GM23248 (cell line): ENCODE data around the gene ATXN7L1. TPM values are rescaled to one million over a fixed set of nuclear protein-coding genes. Genes with fewer than 3 reads are reported as not detected.

Experiments used
- DNase-seq: peaks from one replicate; pipeline ENCODE4 v3.0.0-alpha.2; 2015
- H2AFZ ChIP-seq: fragments of 200-600 bp; sonication (generic); 2 replicates; pipeline ENCODE4 v1.6.1; 2016; ENCODE audit warnings: antibody characterized with exemption
- H3F3A ChIP-seq: fragments of 200-600 bp; sonication (generic); 2 replicates; pipeline ENCODE4 v1.6.1; 2016; ENCODE audit warnings: mild to moderate bottlenecking, antibody characterized with exemption, mixed run types; ENCODE audit not compliant: insufficient read depth
- H3K27ac ChIP-seq: fragments of 200-600 bp; sonication (generic); 2 replicates; pipeline ENCODE4 v1.5.1; 2016; ENCODE audit warnings: mild to moderate bottlenecking
- H3K27me3 ChIP-seq: fragments of 200-600 bp; sonication (generic); replicated peaks from 2 replicates; pipeline ENCODE4 v1.6.1; 2016; ENCODE audit warnings: mild to moderate bottlenecking; ENCODE audit not compliant: insufficient read depth
- H3K36me3 ChIP-seq: fragments of 200-600 bp; sonication (generic); 2 replicates; pipeline ENCODE4 v1.6.1; 2016; ENCODE audit warnings: low read depth, mild to moderate bottlenecking
- H3K4me1 ChIP-seq: fragments of 200-600 bp; sonication (generic); 2 replicates; pipeline ENCODE4 v1.6.1; 2016; ENCODE audit warnings: mild to moderate bottlenecking; ENCODE audit not compliant: insufficient read depth
- H3K4me2 ChIP-seq: fragments of 200-600 bp; sonication (generic); one replicate; pipeline ENCODE4 v1.6.1; 2016; ENCODE audit warnings: mild to moderate bottlenecking; ENCODE audit not compliant: unreplicated experiment
- H3K4me3 ChIP-seq: fragments of 200-600 bp; sonication (generic); 2 replicates; pipeline ENCODE4 v1.5.1; 2016; ENCODE audit warnings: mild to moderate bottlenecking
- H3K79me2 ChIP-seq: fragments of 200-600 bp; sonication (generic); 2 replicates; pipeline ENCODE4 v1.6.1; 2016; ENCODE audit warnings: mild to moderate bottlenecking; ENCODE audit not compliant: insufficient read depth
- H3K9ac ChIP-seq: fragments of 200-600 bp; sonication (generic); 2 replicates; pipeline ENCODE4 v1.6.1; 2016; ENCODE audit warnings: mild to moderate bottlenecking
- H3K9me2 ChIP-seq: fragments of 200-600 bp; sonication (generic); 2 replicates; pipeline ENCODE4 v1.6.1; 2016; ENCODE audit warnings: mixed run types, mild to moderate bottlenecking, moderate library complexity; ENCODE audit not compliant: insufficient read depth
- H3K9me3 ChIP-seq: fragments of 200-600 bp; sonication (generic); one replicate; pipeline ENCODE4 v1.6.1; 2017; ENCODE audit warnings: low read depth
- H4K20me1 ChIP-seq: fragments of 200-600 bp; sonication (generic); 2 replicates; pipeline ENCODE4 v1.6.0; 2016; ENCODE audit not compliant: insufficient read depth
- EZH2 ChIP-seq: fragments of 200-600 bp; sonication (generic); IDR thresholded peaks from 2 replicates; pipeline ENCODE4 v1.6.1; 2018; ENCODE audit warnings: antibody characterized with exemption, mild to moderate bottlenecking; ENCODE audit not compliant: insufficient read depth, poor library complexity, severe bottlenecking
- EZH2phosphoT487 ChIP-seq: fragments of 200-600 bp; sonication (generic); IDR thresholded peaks from 2 replicates; pipeline ENCODE4 v1.6.1; 2018; ENCODE audit warnings: antibody characterized with exemption, moderate library complexity, mild to moderate bottlenecking, low read depth; ENCODE audit not compliant: insufficient read depth
- WGBS, 2 experiments: methylation state at CpG; one replicate each; pipeline ENCODE4 v1.1.6; 2015 to 2017; ENCODE audit warnings: low lambda C conversion rate in 2 of 2, low coverage in 1 of 2; ENCODE audit errors: missing lambda C conversion rate in 2 of 2; 5-methylcytosine and 5-hydroxymethylcytosine counted together
- in situ Hi-C: fragments of 300-500 bp; cut with MboI; formaldehyde crosslinking; loops from 2 replicates; pipeline ENCODE4 v1.15.0; 2020
- polyA plus RNA-seq: library from polyadenylated mRNA; unstranded; fragments of >200 nt; fragmentation: Nextera tagmentation; extraction: Ambion mirVana; gene quantifications from 2 replicates; pipeline ENCODE4 v1.2.1, GENCODE V29; 2016
- total RNA-seq: library from RNA; depleted of rRNA; stranded (reverse); fragments of >200 nt; shearing (Covaris generic); gene quantifications from 2 replicates; pipeline ENCODE4 v1.2.3, GENCODE V29; 2014

The ATXN7L1 gene
- total and polyA plus RNA-seq, 2 experiments from 2014 or later = 3.7 to 4.5 TPM

- H3K27me3 ChIP-seq = no peaks in the 10 kb centered on the region
- H3K4me2 ChIP-seq = peak within 1 kb of the TSS; percentile 63
- H3K4me3 ChIP-seq = peak within 1 kb of the TSS; percentile 52
- H3K36me3 ChIP-seq = no peaks in the 10 kb centered on the region
- in situ Hi-C loops = no loop called here
- TF ChIP-seq EZH2phosphoT487 = no peak
- TF ChIP-seq EZH2 = no peak
- H4K20me1 ChIP-seq = no peaks in the 10 kb centered on the region
- no peaks in the 10 kb centered on the region for H3K79me2 ChIP-seq
- H3K9me3 ChIP-seq = no peaks in the 10 kb centered on the region
- 0 out of 2 replicates have a peak, but pooled peaks cover 7% of the 10 kb centered on the region for H3K4me1 ChIP-seq
- H3K9ac ChIP-seq = peak within 1 kb of the TSS; percentile 14; the same call in 1 of the 2 replicates
- H3F3A ChIP-seq = peaks cover 7% of the 10 kb centered on the region; the same call in 1 of the 2 replicates
- peak; percentile 60 for DNase-seq
- WGBS, 2 experiments = 26 to 27% methylated on average over 36 of the region's 36 CpGs
- H3K9me2 ChIP-seq = no peaks in the 10 kb centered on the region
- no peak within 1 kb of the TSS for H3K27ac ChIP-seq
- H2AFZ ChIP-seq = peak within 1 kb of the TSS; percentile 66
Observed at GRCh38 chr7:105581066-105581811, 295.2 kb downstream of the ATXN7L1 start, which contains the start of gene EFCAB10. Gene EFCAB10 (minus strand): TSS chr7:105581493. CDS start chr7:105581463, 30 bp downstream.

DNA sequence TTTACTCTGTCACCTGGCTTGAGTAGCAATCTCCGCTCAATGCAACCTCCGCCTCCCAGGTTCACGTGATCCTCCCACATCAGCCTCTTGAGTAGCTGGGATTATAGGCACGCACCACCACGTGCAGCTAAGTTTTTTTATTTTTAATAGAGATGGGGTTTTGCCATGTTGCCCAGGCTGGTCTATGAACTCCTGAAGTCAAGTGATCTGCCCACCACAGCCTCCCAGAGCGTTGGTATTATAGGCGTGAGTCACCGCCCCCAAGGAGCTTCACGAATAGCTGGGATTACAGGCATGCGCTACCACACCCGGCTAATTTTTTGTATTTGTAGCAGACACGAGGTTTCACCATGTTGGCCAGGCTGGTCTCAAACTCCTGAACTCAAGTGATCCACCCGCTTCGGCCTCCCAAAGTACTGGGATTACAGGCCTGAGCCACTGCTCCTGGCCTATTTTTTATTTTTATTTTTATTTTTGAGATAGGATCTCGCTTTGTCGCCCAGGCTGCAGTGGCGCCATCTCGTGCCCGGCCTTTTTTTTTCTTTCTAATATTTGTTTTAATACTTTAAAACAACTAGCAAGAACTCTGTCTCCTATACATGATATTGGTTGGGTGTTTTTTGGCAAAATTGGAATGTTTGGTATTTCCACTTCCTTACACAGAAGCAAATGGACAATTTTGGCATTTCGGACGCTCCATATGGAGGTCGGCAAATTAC is 296.2 kb downstream of the ATXN7L1 start:
- WGBS, 2 experiments = 81 to 87% methylated on average over 22 of the region's 22 CpGs
- in situ Hi-C loops = no loop called here
- H3F3A ChIP-seq = peaks cover 7% of the 10 kb centered on the region; the same call in 1 of the 2 replicates
- no peak overlapping the region for H3K4me2 ChIP-seq
- no peak overlapping the region for H3K27ac ChIP-seq
- no peak for DNase-seq
- H2AFZ ChIP-seq = no peak overlapping the region
- TF ChIP-seq EZH2 (no peak), EZH2phosphoT487 (no peak)
- H3K36me3 ChIP-seq = no peaks in the 10 kb centered on the region
- no peaks in the 10 kb centered on the region for H3K9me3 ChIP-seq
- no peak overlapping the region for H3K9ac ChIP-seq
- H3K27me3 ChIP-seq = no peaks in the 10 kb centered on the region
- no peak overlapping the region for H3K4me3 ChIP-seq
- H3K9me2 ChIP-seq = no peaks in the 10 kb centered on the region
- H3K4me1 ChIP-seq = 0 out of 2 replicates have a peak, but pooled peaks cover 7% of the 10 kb centered on the region
- no peaks in the 10 kb centered on the region for H3K79me2 ChIP-seq
- H4K20me1 ChIP-seq = no peaks in the 10 kb centered on the region

DNA sequence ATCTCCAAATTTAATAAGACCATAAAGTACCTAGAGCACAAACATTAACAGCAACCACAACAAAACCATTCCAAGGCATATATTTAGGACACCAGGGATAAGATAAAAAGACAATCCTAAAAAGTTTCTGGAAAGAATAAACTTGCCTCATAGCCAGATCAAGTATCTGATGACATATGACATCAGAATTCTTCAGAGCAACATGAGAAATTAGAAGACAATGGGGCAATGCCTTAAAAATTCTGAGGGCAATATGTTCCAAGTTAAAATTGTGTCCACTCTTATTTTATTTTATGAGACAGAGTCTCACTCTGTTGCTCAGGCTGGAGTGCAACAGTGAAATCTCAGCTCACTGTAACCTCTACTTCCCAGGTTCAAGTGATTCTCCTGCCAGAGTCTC is 297.9 kb downstream of the ATXN7L1 start:
- no peak overlapping the region for H3K4me2 ChIP-seq
- H3K9ac ChIP-seq = no peak overlapping the region
- TF ChIP-seq EZH2phosphoT487 = no peak
- TF ChIP-seq EZH2 = no peak
- H4K20me1 ChIP-seq = no peaks in the 10 kb centered on the region
- no peak overlapping the region for H3K4me3 ChIP-seq
- H3K4me1 ChIP-seq = 0 out of 2 replicates have a peak, but pooled peaks cover 7% of the 10 kb centered on the region
- peak; percentile 48 for DNase-seq
- H3K9me3 ChIP-seq = no peaks in the 10 kb centered on the region
- peaks cover 7% of the 10 kb centered on the region; the same call in 1 of the 2 replicates for H3F3A ChIP-seq
- no peaks in the 10 kb centered on the region for H3K9me2 ChIP-seq
- no peaks in the 10 kb centered on the region for H3K27me3 ChIP-seq
- H2AFZ ChIP-seq = no peak overlapping the region
- no peaks in the 10 kb centered on the region for H3K79me2 ChIP-seq
- no peak overlapping the region for H3K27ac ChIP-seq
- in situ Hi-C loops = no loop called here
- H3K36me3 ChIP-seq = no peaks in the 10 kb centered on the region

GRCh38 chr7:105577251-105577650 is 299.1 kb downstream of the ATXN7L1 start:
- no peak overlapping the region for H2AFZ ChIP-seq
- no peaks in the 10 kb centered on the region for H4K20me1 ChIP-seq
- no peaks in the 10 kb centered on the region for H3K9me2 ChIP-seq
- H3F3A ChIP-seq = peaks cover 7% of the 10 kb centered on the region; the same call in 1 of the 2 replicates
- 94 to 100% methylated on average over 1 of the region's 1 CpG for WGBS, 2 experiments
- H3K36me3 ChIP-seq = no peaks in the 10 kb centered on the region
- H3K9me3 ChIP-seq = no peaks in the 10 kb centered on the region
- in situ Hi-C loops = no loop called here
- DNase-seq = no peak
- 0 out of 2 replicates have a peak, but pooled peaks cover 7% of the 10 kb centered on the region for H3K4me1 ChIP-seq
- no peak overlapping the region for H3K9ac ChIP-seq
- no peak overlapping the region for H3K4me3 ChIP-seq
- H3K79me2 ChIP-seq = no peaks in the 10 kb centered on the region
- H3K4me2 ChIP-seq = no peak overlapping the region
- TF ChIP-seq EZH2 = no peak
- TF ChIP-seq EZH2phosphoT487 = no peak
- H3K27ac ChIP-seq = no peak overlapping the region
- H3K27me3 ChIP-seq = no peaks in the 10 kb centered on the region
